Erythroblast (primary cell): ENCODE results near the gene MN1.

Source experiments
- DNase-seq, 2 experiments: peaks; one replicate each; lab custom pipeline; 2025; lab: John Stamatoyannopoulos, UW
- GATA1 ChIP-seq: IDR thresholded peaks from 2 replicates; pipeline ENCODE4 v1.6.1; 2011; ENCODE audit warnings: low read depth, mild to moderate bottlenecking, control low read depth, low read length, moderate library complexity
- POLR2A ChIP-seq: IDR thresholded peaks from 2 replicates; pipeline ENCODE4 v1.6.1; 2011; ENCODE audit warnings: mild to moderate bottlenecking, low read length

MN1 gene

DNA sequence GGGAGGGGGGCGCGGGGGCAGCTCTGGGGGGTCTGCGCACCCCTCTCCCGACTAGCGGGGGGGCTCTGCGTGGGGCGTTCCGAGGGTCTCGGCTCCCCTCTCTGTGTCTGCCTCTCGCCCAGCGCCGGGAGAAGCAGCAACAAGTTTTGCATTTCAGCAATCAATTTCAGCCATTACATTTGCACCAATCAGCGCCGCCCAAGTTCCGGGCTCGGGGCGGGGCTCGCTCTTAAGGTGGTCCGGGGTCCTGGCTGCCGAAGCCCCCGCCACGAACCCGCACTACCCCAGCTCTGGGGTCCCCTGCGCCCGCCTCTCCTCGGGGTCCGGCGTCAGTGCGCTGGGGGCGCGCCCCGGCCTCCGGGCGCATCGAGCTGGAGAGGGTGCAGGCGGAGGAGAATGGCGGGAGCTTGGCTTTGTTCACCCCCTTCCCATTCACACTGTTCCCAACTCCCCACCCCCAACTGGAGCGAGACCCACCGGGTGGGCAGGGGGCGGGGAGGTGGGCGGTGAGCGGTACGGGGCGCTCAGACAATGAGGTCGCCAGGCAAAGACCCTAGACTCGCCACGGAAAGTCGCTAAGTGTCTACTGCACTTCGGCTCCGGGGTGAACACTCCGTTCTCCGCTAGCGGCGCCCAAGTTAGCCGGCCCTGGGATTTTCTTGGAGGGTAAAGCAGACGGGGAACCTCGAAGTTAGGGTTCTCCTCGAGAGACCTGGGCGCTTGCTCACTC lies at the start of gene MN1:
Gene MN1 (minus strand): TSS at position 141 of the 730 bp plus-strand sequence. CDS start 1,213 bp downstream, outside the sequence.
- DNase-seq: no peak
- TF ChIP-seq POLR2A (no peak), GATA1 (no peak)

DNA sequence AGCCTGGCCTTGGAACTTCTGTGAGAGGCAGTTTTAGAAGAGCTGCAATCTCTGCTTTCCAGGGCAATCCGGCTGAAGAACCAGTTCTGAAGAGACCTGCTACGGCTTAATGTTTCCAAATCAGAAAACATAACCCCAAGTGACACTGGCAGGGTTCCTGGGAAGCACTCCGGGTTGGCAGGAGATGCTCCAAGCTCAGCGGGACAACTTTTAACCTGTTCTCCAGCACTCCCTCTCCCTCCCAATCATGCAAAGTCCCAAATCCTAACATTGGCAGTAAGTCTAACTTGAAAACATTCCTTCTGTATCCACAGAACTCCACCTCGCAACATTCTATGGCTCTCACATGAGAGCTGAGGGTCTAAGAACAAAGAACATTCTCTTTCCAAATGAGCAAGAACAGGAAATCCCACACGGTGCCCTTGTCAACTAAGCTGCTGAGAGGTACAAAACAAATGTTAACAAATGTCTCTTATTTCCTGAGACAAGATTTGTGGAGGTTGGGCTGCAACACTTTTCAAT lies 48.5 kb upstream of the MN1 start:
- no peak for DNase-seq
- TF ChIP-seq POLR2A (no peak), GATA1 (no peak)

DNA sequence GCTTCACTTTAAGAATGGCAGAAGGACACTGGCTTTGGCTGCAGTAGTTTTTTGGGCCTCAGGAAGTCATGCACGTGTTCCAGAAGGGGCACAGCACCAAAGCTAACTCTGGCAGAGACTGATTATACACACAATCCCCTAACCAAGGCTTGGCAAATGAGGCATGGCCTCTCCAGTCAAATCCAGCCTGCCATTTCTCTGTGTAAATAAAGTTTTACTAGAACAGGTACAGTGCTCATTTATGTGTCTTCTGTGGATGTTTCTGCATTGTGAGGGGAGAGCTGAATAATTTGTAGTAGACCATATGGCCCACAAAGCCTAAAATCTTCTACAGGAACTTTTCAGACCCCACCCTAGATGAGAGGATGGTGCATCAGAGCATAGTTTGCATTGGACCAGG lies 46.4 kb upstream of the MN1 start:
- no peak for DNase-seq
- TF ChIP-seq GATA1 (no peak), POLR2A (no peak)

DNA sequence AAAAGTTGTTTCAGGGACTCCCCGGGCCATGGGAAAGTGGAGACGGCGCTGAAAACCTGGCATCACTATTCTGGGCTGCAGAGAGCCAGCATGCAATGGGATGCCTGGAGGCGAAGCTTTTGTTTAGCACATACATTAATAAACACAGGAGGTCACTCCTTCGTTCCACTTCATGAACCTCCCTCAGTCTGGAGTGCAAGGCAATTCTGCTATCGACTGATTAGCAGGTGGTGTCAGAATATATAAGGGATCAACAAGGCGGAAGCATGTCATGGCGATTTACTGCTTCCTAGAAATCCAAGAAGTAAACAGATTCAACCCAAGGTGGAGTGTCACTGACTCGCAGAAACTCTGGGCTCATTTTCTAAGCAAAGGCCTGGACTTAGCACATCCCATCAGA lies 45.4 kb upstream of the MN1 start:
- TF ChIP-seq POLR2A (no peak), GATA1 (no peak)

DNA sequence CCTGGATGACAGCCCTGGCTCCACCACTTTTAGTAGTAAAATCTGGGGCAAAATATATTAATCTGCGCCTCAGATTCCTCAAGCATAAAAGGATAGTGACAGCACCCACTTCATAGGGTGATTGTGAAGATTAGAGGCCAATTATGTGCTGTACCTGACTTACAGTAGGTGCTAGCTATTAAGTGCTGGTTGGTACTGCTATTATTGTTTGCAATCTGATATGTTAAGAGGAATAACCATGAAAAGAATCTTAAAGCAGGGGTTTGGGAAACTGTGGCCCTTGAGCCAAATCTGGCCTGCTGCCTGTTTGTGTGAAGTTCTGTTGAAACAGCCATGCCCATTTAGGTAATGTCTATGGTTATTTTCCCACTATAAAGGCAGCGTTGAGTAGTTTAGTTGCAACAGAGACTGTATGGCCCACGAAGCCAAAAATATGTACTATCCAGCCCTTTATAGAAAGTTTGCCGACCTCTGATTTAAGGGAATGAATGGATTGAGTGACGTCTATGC lies 44.7 kb upstream of the MN1 start:
- TF ChIP-seq POLR2A: no peak
- TF ChIP-seq GATA1: no peak

More for the DNA sequence above, 45.4 kb upstream of the MN1 start:
- no peak for DNase-seq

DNA sequence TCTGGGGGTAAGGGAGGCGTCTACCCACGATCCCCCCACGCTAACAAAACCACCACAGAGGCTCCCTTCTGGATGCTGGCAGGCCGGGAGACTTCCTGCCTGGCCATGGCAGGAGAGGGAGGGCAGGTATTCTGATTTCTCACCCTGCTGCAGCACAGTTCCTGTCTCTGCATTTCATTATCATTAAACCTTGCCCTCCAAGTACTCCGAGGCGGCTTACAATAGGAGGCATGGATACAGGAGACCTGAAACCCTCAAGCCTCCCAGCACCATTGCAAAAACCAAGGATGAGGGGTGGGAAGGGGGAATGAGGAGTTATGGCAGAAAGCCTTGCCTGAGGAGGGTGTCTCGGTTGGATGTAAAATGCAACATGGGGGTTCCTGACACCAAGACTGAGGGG lies 44.1 kb upstream of the MN1 start:
- TF ChIP-seq GATA1 (no peak), POLR2A (no peak)
- no peak for DNase-seq

More for the DNA sequence above, 44.7 kb upstream of the MN1 start:
- no peak for DNase-seq

DNA sequence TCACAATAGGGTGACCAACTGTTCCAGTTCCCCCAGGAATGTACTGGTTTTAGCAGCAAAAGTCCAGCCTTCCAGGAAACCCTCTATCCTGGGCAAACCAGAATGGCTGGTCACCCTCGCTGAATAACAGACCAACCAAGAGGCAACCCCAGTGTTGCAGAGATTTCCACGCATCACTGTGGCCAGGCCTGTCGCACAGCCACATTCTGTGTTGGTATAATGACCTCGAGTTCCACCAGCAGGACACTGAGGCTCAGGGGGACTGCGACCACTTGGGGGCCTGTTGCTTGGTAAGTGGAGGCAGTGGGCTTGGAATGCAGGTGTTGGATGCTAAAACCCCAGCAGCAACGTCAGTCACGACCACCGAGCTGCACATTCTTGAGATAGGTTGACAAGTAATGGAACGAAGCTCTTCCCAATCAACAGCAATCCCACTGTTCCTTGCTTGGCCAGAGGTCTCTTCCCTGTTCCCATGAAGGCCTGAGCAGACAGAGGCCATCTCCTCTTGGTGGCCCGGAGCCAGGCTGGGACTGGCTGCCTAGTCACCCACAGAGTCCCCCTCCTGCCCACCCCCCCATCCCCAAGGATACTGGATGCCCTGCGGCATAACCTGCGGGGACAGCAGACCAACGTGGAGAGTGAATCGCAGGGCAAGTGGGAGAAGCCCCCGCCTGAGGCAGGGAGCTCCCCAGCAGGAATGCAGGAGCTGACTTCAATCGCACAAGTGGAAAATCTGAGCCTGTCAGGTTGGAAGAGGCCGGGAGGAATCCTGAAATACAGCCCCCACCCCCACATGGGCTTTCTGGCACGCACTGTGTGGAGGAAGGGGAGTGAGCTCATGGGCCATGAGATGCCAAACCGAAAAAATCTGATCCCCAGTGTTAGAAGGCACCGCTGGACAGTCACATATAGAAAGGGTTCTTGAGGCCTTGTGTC lies 43.4 kb upstream of the MN1 start:
- DNase-seq: no peak
- TF ChIP-seq POLR2A (no peak), GATA1 (no peak)

DNA sequence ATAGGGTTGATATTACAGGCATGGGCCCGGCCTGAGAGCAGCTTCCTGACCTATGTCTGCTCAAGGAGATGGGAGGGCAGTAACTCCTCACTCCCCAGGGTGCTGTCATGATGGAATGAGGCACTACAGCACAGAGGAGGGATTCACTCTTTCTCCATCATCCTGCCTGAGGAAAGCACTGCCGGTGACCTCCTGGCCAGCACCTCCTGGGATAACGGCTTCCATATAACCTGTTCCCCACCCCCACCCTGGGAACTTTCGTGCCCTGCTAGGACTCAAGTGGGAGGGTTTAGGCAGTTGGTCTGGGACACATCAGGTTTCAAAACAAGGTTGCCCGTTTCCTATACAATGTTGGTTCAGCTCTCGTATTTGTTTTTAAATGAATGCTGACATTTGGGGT lies 42.7 kb upstream of the MN1 start:
- DNase-seq: no peak
- TF ChIP-seq GATA1 (no peak), POLR2A (no peak)

DNA sequence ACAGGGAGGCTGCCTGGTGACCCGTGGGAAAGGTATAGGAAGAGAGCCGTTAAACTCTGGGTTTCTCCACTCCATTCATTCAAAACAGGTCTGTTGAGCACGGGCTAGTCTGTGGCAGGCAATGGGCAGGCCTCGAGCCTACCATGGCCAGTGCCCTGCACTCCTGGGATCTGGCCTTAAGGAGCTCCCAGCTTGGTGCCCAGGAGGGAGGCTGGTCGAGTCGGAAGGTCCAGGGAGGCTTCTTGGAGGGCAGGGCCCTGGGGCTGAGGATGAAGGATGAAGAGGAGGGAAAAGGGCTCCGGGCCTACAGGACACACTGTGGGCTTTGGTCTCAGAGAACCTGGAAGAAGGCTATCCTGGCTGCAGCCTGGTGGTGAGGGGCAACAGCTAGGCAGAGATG lies 41.9 kb upstream of the MN1 start:
- TF ChIP-seq GATA1 (no peak), POLR2A (no peak)
- DNase-seq: no peak

DNA sequence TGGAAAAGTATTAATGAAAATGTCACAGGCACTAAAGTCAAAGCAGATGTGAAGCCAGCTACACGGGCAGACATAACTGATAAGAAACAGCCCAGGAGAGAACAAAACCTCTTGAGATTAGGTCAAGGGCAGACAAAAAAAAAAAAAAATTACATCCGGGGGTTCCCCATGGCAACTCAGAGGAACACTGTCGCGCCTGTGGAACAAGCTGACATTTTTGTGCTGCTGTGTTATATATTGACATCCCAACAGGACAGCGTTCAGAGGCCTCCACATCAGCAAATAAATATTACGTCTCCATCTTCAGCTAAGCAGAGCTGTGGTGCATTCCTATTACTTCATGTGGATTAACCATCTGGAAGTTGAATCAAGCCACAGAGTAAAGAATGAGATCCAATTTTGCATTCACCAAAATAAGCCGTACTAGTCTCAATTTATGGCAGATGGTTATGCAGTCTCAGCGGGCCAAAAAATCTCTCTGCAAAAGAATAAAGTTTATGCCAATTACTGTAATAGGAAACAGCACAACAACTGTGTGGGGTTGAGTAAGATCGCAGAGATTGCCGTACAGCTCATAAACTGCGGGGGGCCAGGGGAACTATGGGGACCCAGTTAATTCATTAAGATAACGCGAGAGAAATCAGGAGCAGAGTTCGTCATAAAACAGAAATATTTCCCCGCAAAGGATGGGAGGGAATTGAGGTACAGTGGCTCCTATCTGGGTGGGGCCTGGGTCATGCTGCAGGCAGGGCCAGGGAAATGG lies 41.3 kb upstream of the MN1 start:
- DNase-seq: no peak
- TF ChIP-seq POLR2A (no peak), GATA1 (no peak)

DNA sequence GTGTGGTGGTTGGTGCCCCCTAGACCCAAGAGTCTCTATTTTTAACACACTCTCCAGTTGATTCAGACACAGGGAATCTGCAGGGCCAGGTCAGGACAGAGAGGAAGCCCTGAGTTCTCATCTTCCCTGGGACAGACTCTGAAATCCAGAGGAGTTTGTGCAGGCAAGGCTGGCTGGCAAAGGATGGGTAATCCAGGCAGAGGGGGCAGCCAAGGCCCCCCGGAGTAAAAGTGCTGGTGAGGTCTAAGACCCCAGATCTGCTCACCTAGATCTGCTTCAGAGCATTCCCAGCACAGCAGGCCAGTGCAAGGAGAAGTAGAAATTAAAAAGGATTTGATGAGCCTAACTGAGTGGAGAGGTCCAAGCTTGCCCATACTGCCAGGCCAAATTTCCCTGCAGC lies 40.6 kb upstream of the MN1 start:
- TF ChIP-seq GATA1: no peak
- TF ChIP-seq POLR2A: no peak
- DNase-seq: no peak

DNA sequence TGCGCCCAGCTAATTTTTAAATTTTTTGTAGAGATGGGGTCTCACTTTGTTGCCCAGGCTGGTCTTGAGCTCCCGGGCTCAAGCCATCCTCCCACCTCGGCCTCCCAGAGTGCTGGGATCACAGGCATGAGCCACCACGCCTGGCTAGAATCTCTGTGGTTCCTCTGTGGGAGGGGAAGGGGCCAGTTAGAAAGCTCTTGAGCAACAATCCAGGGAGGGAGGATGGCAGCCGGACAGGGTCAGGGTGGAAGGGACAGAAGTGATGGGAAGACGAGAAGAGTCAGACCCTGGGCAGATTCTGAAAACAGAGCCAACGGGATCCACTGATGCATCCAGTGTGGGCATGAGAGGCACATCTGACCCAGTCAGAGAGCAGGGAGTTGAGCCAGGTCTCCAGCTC lies 38.9 kb upstream of the MN1 start:
- TF ChIP-seq POLR2A: no peak
- no peak for TF ChIP-seq GATA1

DNA sequence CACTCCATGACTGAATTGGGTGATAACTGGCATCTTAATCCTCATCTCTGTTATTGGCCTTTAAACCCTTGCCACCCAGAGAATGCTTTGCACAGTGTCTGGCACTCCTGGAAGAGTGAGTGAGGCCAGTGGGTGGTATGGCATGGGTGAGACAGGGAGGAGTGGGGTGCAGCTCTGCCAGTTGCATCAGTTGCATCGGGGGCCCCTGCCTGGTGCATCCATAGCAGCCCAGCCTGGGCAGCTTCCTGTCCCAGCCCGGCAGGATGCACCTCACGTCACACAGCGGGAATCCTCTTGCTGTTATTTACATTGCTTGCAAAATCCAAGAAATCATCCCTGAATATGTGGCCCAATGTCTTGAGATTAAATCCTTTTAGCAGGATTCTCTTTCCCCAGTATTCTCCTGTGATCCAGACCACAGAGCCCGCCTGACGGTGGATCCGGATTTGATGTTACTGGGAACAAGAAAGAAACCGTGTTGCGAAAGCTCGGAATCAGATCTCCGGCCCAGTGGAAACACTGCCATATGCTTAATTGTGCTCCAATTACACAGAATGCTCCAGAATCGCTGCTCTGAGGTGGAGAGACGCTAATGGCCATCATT lies 37.6 kb upstream of the MN1 start:
- no peak for TF ChIP-seq GATA1
- TF ChIP-seq POLR2A: no peak
- DNase-seq: no peak

More for the DNA sequence above, 38.9 kb upstream of the MN1 start:
- DNase-seq: no peak
